Subcutaneous abdominal adipose tissue (tissue), 5 donors: ENCODE results near the gene ADRB1.

Experiments
- H3K27ac ChIP-seq: one replicate; pipeline ENCODE4 v1.7.0; 2013; ENCODE audit warnings: low read depth, mild to moderate bottlenecking, inconsistent platforms, low read length, moderate library complexity
- H3K27me3 ChIP-seq, 5 donors: one replicate each; pipeline ENCODE4 v1.7.0; 2013; ENCODE audit warnings: low read length in 5 of 5, inconsistent platforms in 1 of 5; ENCODE audit not compliant: control insufficient read depth in 5 of 5, insufficient read depth in 4 of 5
- H3K36me3 ChIP-seq, 5 donors: one replicate each; pipeline ENCODE4 v1.7.0; 2013; ENCODE audit warnings: low read length in 5 of 5; ENCODE audit not compliant: control insufficient read depth in 5 of 5, insufficient read depth in 5 of 5
- H3K4me1 ChIP-seq, 5 donors: one replicate each; pipeline ENCODE4 v1.7.0; 2013; ENCODE audit warnings: low read length in 5 of 5, mild to moderate bottlenecking in 3 of 5, moderate library complexity in 1 of 5; ENCODE audit not compliant: control insufficient read depth in 5 of 5, insufficient read depth in 5 of 5
- H3K4me3 ChIP-seq, 5 donors: one replicate each; pipeline ENCODE4 v1.7.0; 2013; ENCODE audit warnings: low read length in 5 of 5, low read depth in 1 of 5
- H3K9ac ChIP-seq, 5 donors: one replicate each; pipeline ENCODE4 v1.7.0; 2013; ENCODE audit warnings: low read length in 5 of 5, mild to moderate bottlenecking in 4 of 5, moderate library complexity in 3 of 5
- H3K9me3 ChIP-seq, 5 donors: one replicate each; pipeline ENCODE4 v1.7.0; 2013; ENCODE audit warnings: low read length in 5 of 5; ENCODE audit not compliant: control insufficient read depth in 5 of 5
- donor health status: healthy.
- donor health status: healthy.
- donor health status: healthy.
- donor health status: healthy.
- donor health status: healthy.

The ADRB1 gene

GRCh38 chr10:114065049-114065435, 21.4 kb downstream of the ADRB1 start:
- H3K9ac ChIP-seq: no peak overlapping the region
- no peaks in the 10 kb centered on the region for H3K9me3 ChIP-seq
- H3K27ac ChIP-seq: no peak overlapping the region
- no peaks in the 10 kb centered on the region for H3K27me3 ChIP-seq
- peaks cover 3 to 36% (median 14%) of the 10 kb centered on the region in 5 donors for H3K4me1 ChIP-seq
- H3K36me3 ChIP-seq: no peaks in the 10 kb centered on the region
- H3K4me3 ChIP-seq: no peak overlapping the region

DNA sequence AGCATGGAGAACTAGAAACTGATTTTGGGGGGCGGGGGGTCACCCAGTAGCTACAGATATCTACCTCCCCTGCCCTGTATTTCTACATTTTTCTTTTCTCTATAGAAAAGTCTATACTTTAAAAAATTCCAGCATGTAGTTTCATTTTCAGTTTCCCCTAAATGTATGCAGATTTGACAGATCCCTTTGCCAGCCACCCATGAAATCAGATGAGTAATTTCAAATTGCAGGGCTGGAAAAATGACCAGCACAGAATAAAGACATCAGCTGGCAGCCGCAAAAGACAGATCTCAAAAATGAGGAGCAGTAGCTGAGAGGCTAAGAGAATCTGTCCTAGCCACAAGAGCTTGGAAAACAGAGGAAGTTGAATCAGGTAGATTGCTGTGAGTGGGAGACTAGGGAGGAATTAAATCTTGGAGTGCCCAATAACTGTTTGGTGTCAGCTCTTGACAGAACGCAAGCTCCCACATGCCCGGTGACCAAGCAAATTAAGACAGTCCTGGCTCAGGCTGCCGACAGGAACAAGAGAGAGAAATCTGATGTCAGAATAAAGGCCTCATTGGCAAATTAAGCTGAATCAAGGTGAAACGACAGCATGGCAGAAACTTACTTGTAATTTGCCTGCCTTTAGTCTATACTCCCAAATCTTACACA, 24.5 kb downstream of the ADRB1 start:
- H3K27ac ChIP-seq: no peak overlapping the region

GRCh38 chr10:114070710-114071109, 27.0 kb downstream of the ADRB1 start:
- Histone ChIP-seq H3K4me1 (peaks cover 0 to 11% (median 0%) of the 10 kb centered on the region in 5 donors), H3K27ac (no peak overlapping the region), H3K27me3 (no peaks in the 10 kb centered on the region), H3K9ac (no peak overlapping the region), H3K36me3 (no peaks in the 10 kb centered on the region), H3K4me3 (no peak overlapping the region), H3K9me3 (no peaks in the 10 kb centered on the region)

More for the DNA sequence above, 24.5 kb downstream of the ADRB1 start:
- Histone ChIP-seq H3K4me1 (peaks cover 3 to 28% (median 14%) of the 10 kb centered on the region in 5 donors), H3K4me3 (no peak overlapping the region), H3K27me3 (no peaks in the 10 kb centered on the region), H3K9ac (no peak overlapping the region), H3K9me3 (no peaks in the 10 kb centered on the region), H3K36me3 (no peaks in the 10 kb centered on the region)

DNA sequence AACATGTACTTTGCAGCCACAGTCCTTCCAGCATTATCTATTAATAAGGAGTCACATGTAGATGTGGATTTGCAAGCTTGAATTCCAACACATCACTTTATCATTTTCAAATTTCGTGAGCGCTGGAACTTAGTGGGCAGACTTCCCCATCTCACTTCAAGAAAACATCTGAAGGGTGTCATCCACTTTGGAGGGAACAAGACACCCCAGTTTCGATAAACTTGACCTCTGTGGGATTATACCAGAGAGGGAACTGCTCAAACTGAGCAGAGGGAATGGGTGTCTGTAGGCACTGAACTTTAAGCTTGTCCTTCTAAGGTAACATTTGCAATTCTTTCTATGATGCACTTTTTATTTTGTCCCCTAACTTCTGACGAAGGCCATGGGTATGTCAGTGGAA, 27.5 kb downstream of the ADRB1 start:
- H3K27me3 ChIP-seq: no peaks in the 10 kb centered on the region
- H3K36me3 ChIP-seq: no peaks in the 10 kb centered on the region
- no peak overlapping the region for H3K9ac ChIP-seq
- peaks cover 0 to 11% (median 0%) of the 10 kb centered on the region in 5 donors for H3K4me1 ChIP-seq
- no peak overlapping the region for H3K4me3 ChIP-seq
- H3K27ac ChIP-seq: no peak overlapping the region
- no peaks in the 10 kb centered on the region for H3K9me3 ChIP-seq

GRCh38 chr10:114073395-114074186, 29.9 kb downstream of the ADRB1 start:
- Histone ChIP-seq H3K4me1 (peaks cover 0 to 10% (median 5%) of the 10 kb centered on the region in 5 donors), H3K4me3 (no peak overlapping the region), H3K9me3 (no peaks in the 10 kb centered on the region), H3K36me3 (no peaks in the 10 kb centered on the region), H3K27me3 (no peaks in the 10 kb centered on the region), H3K27ac (no peak overlapping the region), H3K9ac (no peak overlapping the region)

- no peaks in the 10 kb centered on the region for H3K27me3 ChIP-seq
- H3K9me3 ChIP-seq: no peaks in the 10 kb centered on the region
- no peaks in the 10 kb centered on the region for H3K36me3 ChIP-seq
- no peak overlapping the region for H3K4me3 ChIP-seq
- peaks cover 0 to 10% (median 5%) of the 10 kb centered on the region in 5 donors for H3K4me1 ChIP-seq
- no peak overlapping the region for H3K27ac ChIP-seq
- no peak overlapping the region for H3K9ac ChIP-seq
These were observed 31.4 kb downstream of the ADRB1 start for GRCh38 chr10:114075093-114075492.

GRCh38 chr10:114077347-114077746, 33.7 kb downstream of the ADRB1 start:
- H3K27ac ChIP-seq: no peak overlapping the region

DNA sequence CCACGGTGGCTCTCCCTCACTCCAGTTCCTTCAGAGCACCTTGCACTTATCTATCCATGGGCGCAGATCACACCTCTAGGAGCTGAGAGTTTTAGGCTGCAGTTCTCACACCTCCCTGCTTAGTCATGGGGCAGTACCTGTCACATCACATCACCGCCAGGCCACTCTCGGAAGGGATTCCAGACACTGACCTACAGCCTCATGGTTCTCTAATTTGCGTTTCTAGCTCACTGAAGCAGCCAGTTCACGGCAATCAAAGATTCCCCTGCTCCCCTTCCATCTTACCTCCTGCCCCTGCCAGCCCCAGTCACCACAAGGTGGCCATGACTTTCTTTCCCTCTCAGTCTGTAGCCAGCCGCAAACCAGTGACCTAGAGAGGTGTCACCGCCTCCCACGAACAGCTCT, 34.2 kb downstream of the ADRB1 start:
- Histone ChIP-seq H3K27ac (no peak overlapping the region), H3K4me3 (no peak overlapping the region), H3K36me3 (no peaks in the 10 kb centered on the region), H3K27me3 (no peaks in the 10 kb centered on the region), H3K9me3 (no peaks in the 10 kb centered on the region), H3K9ac (no peak overlapping the region), H3K4me1 (peaks cover 0 to 10% (median 5%) of the 10 kb centered on the region in 5 donors)

More at GRCh38 chr10:114077347-114077746, 33.7 kb downstream of the ADRB1 start:
- Histone ChIP-seq H3K9ac (no peak overlapping the region), H3K9me3 (no peaks in the 10 kb centered on the region), H3K27me3 (no peaks in the 10 kb centered on the region), H3K36me3 (no peaks in the 10 kb centered on the region), H3K4me1 (peaks cover 0 to 10% (median 5%) of the 10 kb centered on the region in 5 donors), H3K4me3 (no peak overlapping the region)

GRCh38 chr10:114078346-114078745, 34.7 kb downstream of the ADRB1 start:
- Histone ChIP-seq H3K4me3 (no peak overlapping the region), H3K27me3 (no peaks in the 10 kb centered on the region), H3K9ac (no peak overlapping the region), H3K36me3 (no peaks in the 10 kb centered on the region), H3K27ac (no peak overlapping the region), H3K4me1 (peaks cover 0 to 10% (median 5%) of the 10 kb centered on the region in 5 donors), H3K9me3 (no peaks in the 10 kb centered on the region)

GRCh38 chr10:114079421-114079820, 35.8 kb downstream of the ADRB1 start:
- H3K4me3 ChIP-seq: no peak overlapping the region
- no peaks in the 10 kb centered on the region for H3K36me3 ChIP-seq
- no peak overlapping the region for H3K9ac ChIP-seq
- peaks cover 0 to 10% (median 5%) of the 10 kb centered on the region in 5 donors for H3K4me1 ChIP-seq
- no peaks in the 10 kb centered on the region for H3K9me3 ChIP-seq
- H3K27me3 ChIP-seq: no peaks in the 10 kb centered on the region
- no peak overlapping the region for H3K27ac ChIP-seq
